Measurements from ENCODE around the gene AMN1. TPM values are rescaled to one million over a fixed set of nuclear protein-coding genes. Genes with fewer than 3 reads are reported as not detected.
"Not testable (repeated sequence)": the region's sequence is repeated elsewhere in the genome, so short reads cannot be mapped to it uniquely, and the experiment has no call there.

Gene AMN1
- total RNA-seq, 2 experiments from 2014 or later = 12.6 to 20.1 TPM

DNA sequence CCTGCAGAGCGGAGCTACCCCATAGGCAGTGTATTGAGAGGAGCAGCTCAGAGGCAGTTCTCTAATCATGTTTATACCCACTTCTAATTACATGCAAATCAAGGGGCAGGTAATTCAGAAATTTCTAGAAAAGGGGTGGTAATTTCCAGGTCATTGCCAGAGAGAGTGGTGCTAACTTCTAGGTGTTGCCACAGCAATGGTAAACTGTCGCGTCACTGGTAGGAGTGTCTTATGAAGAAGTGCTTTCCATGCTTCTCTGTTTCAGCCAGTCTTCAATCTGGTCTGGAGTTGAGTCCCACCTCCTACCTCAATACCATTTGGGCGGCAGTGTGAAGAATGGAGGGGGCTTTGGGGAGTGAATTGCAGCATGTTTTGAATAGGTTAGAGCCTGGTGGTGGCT, 8.5 kb upstream of the AMN1 start:
- no peak for TF ChIP-seq EZH2phosphoT487 (IDR thresholded peaks at IDR 0.05; ENCODE audit: borderline replicate concordance, low read depth, low read length)
- TF ChIP-seq CTCF (conservative IDR thresholded peaks at IDR 0.05; ENCODE audit: low read length) = no peak
- Histone ChIP-seq H2AFZ (ENCODE audit: low read length) (peak overlapping the region; percentile 34; the same call in 1 of the 2 replicates), H3K27ac (ENCODE audit: low read depth, low read length, poor library complexity, severe bottlenecking) (no peak overlapping the region), H3K4me1 (ENCODE audit: insufficient read depth, low read length, poor library complexity, severe bottlenecking) (peaks cover 37% of the 10 kb centered on the region), H3K4me2 (ENCODE audit: low read length) (no peak overlapping the region), H3K4me3 (ENCODE audit: low read depth, low read length, poor library complexity, severe bottlenecking) (no peak overlapping the region), H3K79me2 (ENCODE audit: insufficient read depth, low read depth, low read length) (no peaks in the 10 kb centered on the region), H4K20me1 (ENCODE audit: insufficient read depth, low read length) (no peaks in the 10 kb centered on the region), H3K9me2 (ENCODE audit: insufficient read depth, low read length) (no peaks in the 10 kb centered on the region), H3K36me3 (ENCODE audit: insufficient read depth, low read length) (no peaks in the 10 kb centered on the region), H3K9me3 (ENCODE audit: low read length) (no peaks in the 10 kb centered on the region)
- intact Hi-C loops (cut with micrococcal nuclease; ENCODE audit: unreplicated experiment) = no loop called here
- CTCF ChIA-PET (ENCODE audit: unreplicated experiment) = interaction anchor here (0.6 kb wide), 1 partner anchor 974 kb away, joined by 3 read pairs; no protein-coding TSS in a partner anchor
- no peak for DNase-seq (ENCODE audit: low spot score)
- POLR2A ChIA-PET = interaction anchor here (0.9 to 2.0 kb wide), 4 partner anchors 8 to 22 kb away, joined by 3 to 8 read pairs (median 6); partner anchors contain the start of gene AMN1
- no TSS peak for BruUV-seq (replicated peaks)

DNA sequence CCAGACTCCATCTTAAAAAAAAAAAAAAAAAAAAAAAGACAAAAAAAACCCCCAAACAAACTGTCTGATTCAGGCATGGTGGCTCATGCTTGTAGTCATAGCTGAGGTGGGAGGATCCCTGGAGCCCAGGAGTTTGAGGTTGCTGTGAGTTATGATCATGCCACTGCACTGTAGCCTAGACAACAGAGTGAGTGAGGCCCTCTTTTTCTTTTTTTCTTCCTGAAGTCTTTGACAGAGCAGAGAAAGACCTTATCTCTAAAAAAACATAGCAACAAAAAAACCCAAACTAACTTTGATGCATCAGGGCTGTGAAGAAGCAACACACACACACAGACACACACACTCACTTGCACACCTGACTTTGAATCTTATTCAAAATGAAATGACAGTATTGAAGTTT, 7.7 kb upstream of the AMN1 start:
- no peak overlapping the region for H3K27ac ChIP-seq (ENCODE audit: low read depth, low read length, poor library complexity, severe bottlenecking)
- ChIA-PET CTCF (ENCODE audit: unreplicated experiment) (no interaction called here), POLR2A (interaction anchor here (0.9 to 2.0 kb wide), 2 partner anchors 10 to 11 kb away, joined by 3 to 8 read pairs; no protein-coding TSS in a partner anchor)
- H3K9me2 ChIP-seq (ENCODE audit: insufficient read depth, low read length) = no peaks in the 10 kb centered on the region
- H3K4me1 ChIP-seq (ENCODE audit: insufficient read depth, low read length, poor library complexity, severe bottlenecking) = peaks cover 28% of the 10 kb centered on the region
- DNase-seq (ENCODE audit: low spot score) = no peak
- H3K9me3 ChIP-seq (ENCODE audit: low read length) = no peaks in the 10 kb centered on the region
- no peaks in the 10 kb centered on the region for H3K36me3 ChIP-seq (ENCODE audit: insufficient read depth, low read length)
- BruUV-seq (replicated peaks) = no TSS peak
- H2AFZ ChIP-seq (ENCODE audit: low read length) = no peak overlapping the region
- intact Hi-C loops (cut with micrococcal nuclease; ENCODE audit: unreplicated experiment) = no loop called here
- no peaks in the 10 kb centered on the region for H3K79me2 ChIP-seq (ENCODE audit: insufficient read depth, low read depth, low read length)
- H3K4me2 ChIP-seq (ENCODE audit: low read length) = no peak overlapping the region
- H4K20me1 ChIP-seq (ENCODE audit: insufficient read depth, low read length) = no peaks in the 10 kb centered on the region
- no peak overlapping the region for H3K4me3 ChIP-seq (ENCODE audit: low read depth, low read length, poor library complexity, severe bottlenecking)
- TF ChIP-seq EZH2phosphoT487 (IDR thresholded peaks at IDR 0.05; ENCODE audit: borderline replicate concordance, low read depth, low read length) (no peak), CTCF (conservative IDR thresholded peaks at IDR 0.05; ENCODE audit: low read length) (no peak)

- H3K36me3 ChIP-seq (ENCODE audit: insufficient read depth, low read length); H3K9me3 ChIP-seq (ENCODE audit: low read length); H3K9me2 ChIP-seq (ENCODE audit: insufficient read depth, low read length); H3K79me2 ChIP-seq (ENCODE audit: insufficient read depth, low read depth, low read length); BruUV-seq (replicated peaks); CTCF ChIA-PET (ENCODE audit: unreplicated experiment); H3K4me3 ChIP-seq (ENCODE audit: low read depth, low read length, poor library complexity, severe bottlenecking); DNase-seq (ENCODE audit: low spot score); H3K27ac ChIP-seq (ENCODE audit: low read depth, low read length, poor library complexity, severe bottlenecking); H4K20me1 ChIP-seq (ENCODE audit: insufficient read depth, low read length); intact Hi-C loops (cut with micrococcal nuclease; ENCODE audit: unreplicated experiment): not testable (repeated sequence)
- Histone ChIP-seq H3K4me1 (ENCODE audit: insufficient read depth, low read length, poor library complexity, severe bottlenecking) (peaks cover 32% of the 10 kb centered on the region), H3K4me2 (ENCODE audit: low read length) (peak overlapping the region; percentile 31; the same call in 1 of the 2 replicates), H2AFZ (ENCODE audit: low read length) (peak overlapping the region; percentile 77)
- POLR2A ChIA-PET = interaction anchor here (0.6 to 4.6 kb wide), 5 partner anchors 11 to 329 kb away, joined by 3 to 47 read pairs (median 5); no protein-coding TSS in a partner anchor
Observed at GRCh38 chr12:31733549-31734432, 5.0 kb upstream of the AMN1 start.
